Ovary (tissue), 3 donors: ENCODE measurements around the gene NAGK.
"Not testable (repeated sequence)": the region's sequence is repeated elsewhere in the genome, so short reads cannot be mapped to it uniquely, and the experiment has no call there.

Source experiments
- EP300 ChIP-seq: sonication (generic); formaldehyde crosslinking; IDR thresholded peaks from one replicate; pipeline ENCODE4 v1.6.1; 2017; ENCODE audit warnings: antibody characterized with exemption
- POLR2A ChIP-seq: fragments of 450-650 bp; IDR thresholded peaks from one replicate; pipeline ENCODE4 v1.6.1; 2017; ENCODE audit warnings: antibody characterized with exemption, mild to moderate bottlenecking, moderate library complexity
- TF ChIP-seq, protein P1 (sequence below), 3 donors: fragments of 450-650 bp in 2 of 3; fragments of 200-600 bp in 1 of 3; IDR thresholded peaks; one replicate each; pipeline versions ENCODE4 v1.5.1 to v1.8.0; 2016 to 2022; ENCODE audit warnings: antibody characterized with exemption in 3 of 3, mild to moderate bottlenecking in 1 of 3
- donor health status: DM: no; HTN: no; CAD: no.

DNA sequence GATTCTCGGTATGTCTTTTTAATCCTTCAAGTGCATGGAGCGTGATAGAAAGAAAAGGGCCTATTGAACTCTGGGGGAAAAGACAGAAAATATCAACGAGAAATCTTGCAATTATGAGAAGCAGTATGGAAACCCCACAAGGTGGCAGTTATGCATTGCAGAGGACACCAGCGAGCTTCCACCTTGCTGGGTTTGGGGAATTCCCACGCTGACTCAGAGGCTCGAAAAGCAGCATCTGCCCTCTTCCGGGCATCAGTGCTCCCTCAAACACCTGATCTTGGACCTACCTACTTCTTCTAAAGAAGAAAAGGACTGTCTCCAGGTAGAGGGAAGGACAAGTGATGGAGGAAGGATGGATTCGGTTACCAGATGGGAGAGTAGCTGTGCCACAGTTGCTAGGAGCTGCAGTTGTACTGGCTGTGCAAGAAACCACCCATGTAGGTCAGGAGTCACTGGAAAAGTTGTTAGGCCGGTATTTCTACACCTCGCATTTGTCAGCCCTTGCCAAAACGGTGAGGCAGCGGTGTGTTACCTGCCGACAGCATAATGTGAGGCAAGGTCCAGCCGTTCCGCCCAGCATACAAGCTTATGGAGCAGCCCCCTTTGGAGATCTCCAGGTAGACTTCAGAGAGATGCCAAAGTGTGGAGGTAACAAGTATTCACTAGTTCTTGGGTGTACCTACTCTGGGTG lies 44.8 kb upstream of the NAGK start:
- not testable (repeated sequence) for TF ChIP-seq EP300, POLR2A
- TF ChIP-seq, protein P1, sequence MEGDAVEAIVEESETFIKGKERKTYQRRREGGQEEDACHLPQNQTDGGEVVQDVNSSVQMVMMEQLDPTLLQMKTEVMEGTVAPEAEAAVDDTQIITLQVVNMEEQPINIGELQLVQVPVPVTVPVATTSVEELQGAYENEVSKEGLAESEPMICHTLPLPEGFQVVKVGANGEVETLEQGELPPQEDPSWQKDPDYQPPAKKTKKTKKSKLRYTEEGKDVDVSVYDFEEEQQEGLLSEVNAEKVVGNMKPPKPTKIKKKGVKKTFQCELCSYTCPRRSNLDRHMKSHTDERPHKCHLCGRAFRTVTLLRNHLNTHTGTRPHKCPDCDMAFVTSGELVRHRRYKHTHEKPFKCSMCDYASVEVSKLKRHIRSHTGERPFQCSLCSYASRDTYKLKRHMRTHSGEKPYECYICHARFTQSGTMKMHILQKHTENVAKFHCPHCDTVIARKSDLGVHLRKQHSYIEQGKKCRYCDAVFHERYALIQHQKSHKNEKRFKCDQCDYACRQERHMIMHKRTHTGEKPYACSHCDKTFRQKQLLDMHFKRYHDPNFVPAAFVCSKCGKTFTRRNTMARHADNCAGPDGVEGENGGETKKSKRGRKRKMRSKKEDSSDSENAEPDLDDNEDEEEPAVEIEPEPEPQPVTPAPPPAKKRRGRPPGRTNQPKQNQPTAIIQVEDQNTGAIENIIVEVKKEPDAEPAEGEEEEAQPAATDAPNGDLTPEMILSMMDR (IDR thresholded peaks at IDR 0.05): not testable (repeated sequence)
